ENCODE data around the gene GTF2F1.

GTF2F1 gene

GRCh38 chr19:6416658-6417405, 23.9 kb upstream of the GTF2F1 start:
- no peak for DNase-seq

- no peak for DNase-seq
Observed at GRCh38 chr19:6415591-6416190, 22.7 kb upstream of the GTF2F1 start.

GRCh38 chr19:6414793-6415590, 22.0 kb upstream of the GTF2F1 start:
- no peak for DNase-seq

GRCh38 chr19:6413721-6414643, 21.0 kb upstream of the GTF2F1 start:
- no peak for DNase-seq

GRCh38 chr19:6413291-6413690, 20.3 kb upstream of the GTF2F1 start:
- DNase-seq = no peak

- DNase-seq = no peak
Observed at GRCh38 chr19:6412447-6413091, 19.6 kb upstream of the GTF2F1 start.

GRCh38 chr19:6412061-6412446, 19.1 kb upstream of the GTF2F1 start:
- DNase-seq = no peak

GRCh38 chr19:6409346-6409745, 16.4 kb upstream of the GTF2F1 start:
- no peak for DNase-seq

GRCh38 chr19:6406401-6406800, 13.4 kb upstream of the GTF2F1 start:
- DNase-seq = no peak

- DNase-seq = no peak
Observed at GRCh38 chr19:6402837-6403608, 10.1 kb upstream of the GTF2F1 start.

GRCh38 chr19:6402058-6402457, 9.1 kb upstream of the GTF2F1 start:
- DNase-seq = no peak

GRCh38 chr19:6400062-6400944, 7.3 kb upstream of the GTF2F1 start:
- DNase-seq = peak; percentile 9

GRCh38 chr19:6396305-6396704, 3.3 kb upstream of the GTF2F1 start:
- no peak for DNase-seq

GRCh38 chr19:6394831-6395230, 1.9 kb upstream of the GTF2F1 start:
- no peak for DNase-seq

GRCh38 chr19:6393983-6394412, 1.0 kb upstream of the GTF2F1 start:
- DNase-seq = no peak

- no peak for DNase-seq
Observed at GRCh38 chr19:6392221-6393073, 517 bp downstream of the GTF2F1 start.

- no peak for DNase-seq
Observed at GRCh38 chr19:6387372-6387771, 5.6 kb downstream of the GTF2F1 start.

GRCh38 chr19:6384381-6384780, 8.6 kb downstream of the GTF2F1 start:
- no peak for DNase-seq

GRCh38 chr19:6383188-6383587, 9.8 kb downstream of the GTF2F1 start:
- DNase-seq = no peak
